Tibial artery (tissue), 4 donors: ENCODE results near the gene LZTR1.

Source experiments
- DNase-seq, 2 donors: peaks; one replicate each; pipeline ENCODE4 v3.0.0-alpha.2; 2019
- H3K27ac ChIP-seq, 2 donors: fragments of 200-600 bp; sonication (generic) in 1 of 2; 1 replicate in 1 of 2; 2 replicates in 1 of 2; pipeline ENCODE4 v1.5.1; 2018 to 2019; ENCODE audit warnings: mild to moderate bottlenecking in 1 of 2
- H3K27me3 ChIP-seq, 2 donors: fragments of 200-600 bp; sonication (generic) in 1 of 2; one replicate each; pipeline versions ENCODE4 v1.5.1 to v1.6.0; 2016 to 2019
- H3K36me3 ChIP-seq, 3 donors: fragments of 200-600 bp; sonication (generic) in 2 of 3; one replicate each; pipeline ENCODE4 v1.5.1; 2016 to 2019; ENCODE audit warnings: mild to moderate bottlenecking in 2 of 3
- H3K4me1 ChIP-seq, 4 donors: fragments of 200-600 bp; sonication (generic) in 2 of 4; 1 replicate in 3 of 4; 2 replicates in 1 of 4; pipeline ENCODE4 v1.5.1; 2016 to 2019
- H3K4me3 ChIP-seq, 2 donors: fragments of 200-600 bp; sonication (generic) in 1 of 2; 1 replicate in 1 of 2; 2 replicates in 1 of 2; pipeline ENCODE4 v1.5.1; 2018 to 2019; ENCODE audit warnings: mild to moderate bottlenecking in 2 of 2
- H3K9me3 ChIP-seq, 3 donors: fragments of 200-600 bp; sonication (generic) in 1 of 3; one replicate each; pipeline ENCODE4 v1.5.1; 2016 to 2019
- intact Hi-C: fragments of 100-400 bp; cut with DNase I; formaldehyde crosslinking; loops from one replicate; pipeline ENCODE4 v1.15.0; 2023; ENCODE audit warnings: low total_unique reads
- TF ChIP-seq, protein P1 (sequence below), 2 experiments: fragments of 200-600 bp in 1 of 2; fragments of 450-650 bp in 1 of 2; IDR thresholded peaks; one replicate each; pipeline ENCODE4 v1.5.1; 2017 to 2019; ENCODE audit warnings: antibody characterized with exemption in 2 of 2, mild to moderate bottlenecking in 1 of 2, moderate library complexity in 1 of 2

The LZTR1 gene

DNA sequence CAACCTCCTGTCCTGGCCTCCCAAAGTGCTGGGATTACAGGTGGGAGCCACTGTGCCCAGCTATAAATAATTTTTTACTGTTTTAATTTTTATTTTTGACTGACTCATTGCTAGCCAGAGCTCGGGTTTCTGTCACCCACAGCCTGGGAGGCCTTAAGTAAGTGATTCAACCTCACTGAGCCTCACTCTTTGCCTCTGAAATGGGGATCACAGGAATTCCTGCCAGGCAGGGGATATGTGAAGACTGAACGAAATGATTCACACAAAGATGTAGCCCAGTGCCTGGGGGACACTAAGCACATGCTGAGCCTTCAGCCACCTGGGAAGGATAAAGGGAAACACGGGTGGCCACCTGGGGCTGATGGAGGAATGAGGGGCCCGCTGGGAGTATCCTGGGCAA is 59.8 kb downstream of the LZTR1 start:
- no peaks in the 10 kb centered on the region for H3K36me3 ChIP-seq
- DNase-seq = no peak
- no peak overlapping the region for H3K27ac ChIP-seq
- H3K4me3 ChIP-seq = no peak overlapping the region
- TF ChIP-seq, protein P1, sequence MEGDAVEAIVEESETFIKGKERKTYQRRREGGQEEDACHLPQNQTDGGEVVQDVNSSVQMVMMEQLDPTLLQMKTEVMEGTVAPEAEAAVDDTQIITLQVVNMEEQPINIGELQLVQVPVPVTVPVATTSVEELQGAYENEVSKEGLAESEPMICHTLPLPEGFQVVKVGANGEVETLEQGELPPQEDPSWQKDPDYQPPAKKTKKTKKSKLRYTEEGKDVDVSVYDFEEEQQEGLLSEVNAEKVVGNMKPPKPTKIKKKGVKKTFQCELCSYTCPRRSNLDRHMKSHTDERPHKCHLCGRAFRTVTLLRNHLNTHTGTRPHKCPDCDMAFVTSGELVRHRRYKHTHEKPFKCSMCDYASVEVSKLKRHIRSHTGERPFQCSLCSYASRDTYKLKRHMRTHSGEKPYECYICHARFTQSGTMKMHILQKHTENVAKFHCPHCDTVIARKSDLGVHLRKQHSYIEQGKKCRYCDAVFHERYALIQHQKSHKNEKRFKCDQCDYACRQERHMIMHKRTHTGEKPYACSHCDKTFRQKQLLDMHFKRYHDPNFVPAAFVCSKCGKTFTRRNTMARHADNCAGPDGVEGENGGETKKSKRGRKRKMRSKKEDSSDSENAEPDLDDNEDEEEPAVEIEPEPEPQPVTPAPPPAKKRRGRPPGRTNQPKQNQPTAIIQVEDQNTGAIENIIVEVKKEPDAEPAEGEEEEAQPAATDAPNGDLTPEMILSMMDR (IDR thresholded peaks at IDR 0.05) = no peak
- no peaks in the 10 kb centered on the region for H3K9me3 ChIP-seq
- H3K4me1 ChIP-seq = peaks cover 0 to 46% (median 19%) of the 10 kb centered on the region in 4 donors
- no peaks in the 10 kb centered on the region for H3K27me3 ChIP-seq
- intact Hi-C loops = no loop called here

DNA sequence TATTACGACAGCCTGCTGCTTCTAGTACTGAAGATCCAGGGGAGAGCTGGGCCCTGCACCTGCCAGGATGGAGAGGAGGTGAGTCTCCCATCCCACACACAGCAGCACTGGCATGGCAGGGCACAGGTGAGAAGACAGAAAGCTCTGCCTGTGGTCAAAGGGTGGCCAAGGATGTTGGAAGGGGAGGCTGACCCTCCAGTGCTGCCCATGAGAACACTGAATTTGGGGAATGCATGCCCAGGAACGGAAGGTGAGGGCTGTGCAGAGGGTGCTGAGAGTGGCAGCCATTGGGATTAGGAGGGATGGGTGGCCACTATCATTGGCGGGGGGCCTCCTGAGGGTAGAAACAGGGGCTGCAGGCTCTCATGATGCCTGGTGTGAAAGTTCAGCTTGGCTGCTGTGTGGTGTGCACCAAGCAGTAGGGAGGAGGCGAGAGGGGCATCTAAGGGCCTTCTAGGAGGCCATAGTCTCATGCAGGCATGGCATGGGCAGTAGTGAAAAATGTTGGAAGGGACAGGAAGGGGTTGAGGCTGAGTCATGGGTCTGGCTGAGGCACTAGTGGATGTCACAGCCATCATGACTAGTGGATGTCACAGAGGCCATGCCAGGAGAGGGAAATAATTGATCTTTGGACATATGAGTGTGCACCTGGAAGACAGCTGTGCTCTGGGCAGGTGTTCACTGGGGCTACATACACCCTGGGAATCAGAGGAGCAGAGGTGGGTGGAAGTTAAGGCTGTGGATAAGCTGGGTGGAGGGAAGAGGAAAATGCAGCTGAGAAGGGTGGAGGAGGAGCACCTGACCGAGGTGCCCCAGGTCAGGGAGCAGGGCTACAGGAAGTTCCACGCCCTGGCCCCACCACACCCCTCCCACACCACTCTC is 61.1 kb downstream of the LZTR1 start:
- no peaks in the 10 kb centered on the region for H3K27me3 ChIP-seq
- no peaks in the 10 kb centered on the region for H3K9me3 ChIP-seq
- H3K36me3 ChIP-seq = no peaks in the 10 kb centered on the region
- DNase-seq = no peak
- intact Hi-C loops = no loop called here
- no peak overlapping the region for H3K27ac ChIP-seq
- TF ChIP-seq, protein P1 (IDR thresholded peaks at IDR 0.05) = no peak
- H3K4me3 ChIP-seq = no peak overlapping the region
- H3K4me1 ChIP-seq = peaks cover 0 to 34% (median 19%) of the 10 kb centered on the region in 4 donors

DNA sequence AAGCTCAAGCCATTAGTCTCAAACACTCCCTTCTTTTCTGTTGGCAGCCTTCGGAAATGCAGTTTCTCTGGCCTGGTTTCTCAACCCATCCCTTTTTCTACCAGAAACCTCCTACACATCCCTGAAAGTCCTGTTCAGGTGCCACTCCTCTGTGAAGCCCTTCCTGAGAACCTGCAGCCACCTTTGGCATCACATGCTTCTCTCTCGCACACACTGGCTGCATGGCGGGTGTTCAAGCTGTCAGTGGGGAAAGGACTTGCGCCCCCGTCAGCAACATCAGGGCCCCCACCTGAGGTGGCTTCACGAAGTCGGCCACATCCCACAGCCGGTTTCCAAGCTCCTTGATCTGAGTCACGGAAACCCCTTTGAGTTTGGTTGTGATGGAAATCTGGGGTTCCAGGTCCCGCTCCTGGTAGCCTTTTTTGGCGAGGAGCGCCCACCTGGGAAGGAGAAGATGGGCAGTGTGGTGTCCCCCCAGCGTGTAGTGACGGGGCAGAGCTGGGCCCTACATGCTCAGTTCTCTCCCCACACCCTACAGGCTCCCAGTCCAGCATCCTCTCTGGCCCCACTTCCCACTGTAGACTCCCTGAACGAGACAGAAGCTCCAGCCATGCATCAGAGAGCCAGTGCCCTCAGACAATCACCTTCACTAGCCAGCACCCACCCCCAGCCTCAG is 61.9 kb downstream of the LZTR1 start:
- TF ChIP-seq, protein P1 (IDR thresholded peaks at IDR 0.05) = no peak
- Histone ChIP-seq H3K4me1 (peaks cover 0 to 27% (median 19%) of the 10 kb centered on the region in 4 donors), H3K36me3 (no peaks in the 10 kb centered on the region), H3K27me3 (no peaks in the 10 kb centered on the region), H3K27ac (peak overlapping the region in 1 of 2 donors; percentile 23), H3K9me3 (no peaks in the 10 kb centered on the region), H3K4me3 (peak overlapping the region in 1 of 2 donors; percentile 43)
- DNase-seq = no peak
- intact Hi-C loops = no loop called here

DNA sequence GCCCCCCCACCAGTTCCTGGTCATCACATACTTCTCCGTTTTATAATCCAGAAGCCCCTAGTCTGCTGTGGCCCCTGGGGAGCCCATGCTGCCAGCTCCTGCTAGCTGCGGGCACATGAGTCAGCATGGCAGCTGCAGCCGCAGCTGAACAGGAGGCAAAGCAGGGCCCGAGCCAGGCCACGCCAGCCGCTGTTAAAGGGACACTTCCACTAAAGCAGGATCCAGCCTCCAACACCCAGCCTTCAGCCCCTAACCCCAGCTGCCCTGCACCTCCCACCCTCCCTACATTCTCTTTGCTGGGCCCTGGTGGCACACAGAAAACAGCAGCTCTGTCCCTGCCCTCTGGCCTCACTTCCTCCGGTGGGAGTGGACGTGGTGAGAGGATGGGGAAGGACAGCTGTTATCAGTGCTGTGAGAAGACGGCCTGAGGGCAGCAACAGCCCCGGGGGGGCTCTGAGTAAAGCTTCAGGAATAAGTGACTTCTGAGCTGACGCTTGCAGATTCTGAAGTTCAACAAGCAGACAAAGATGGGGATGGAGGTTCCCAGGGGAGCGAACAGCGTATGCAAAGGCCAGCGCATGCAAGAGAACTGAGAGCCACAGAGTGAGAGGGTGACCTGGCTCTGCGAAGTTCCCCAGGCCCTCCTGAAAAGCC is 63.0 kb downstream of the LZTR1 start:
- intact Hi-C loops = loop anchor here (5.0 kb wide), 1 partner anchor 1722 kb away; no protein-coding TSS in a partner anchor
- peak in 1 of 2 donors; percentile 78 for DNase-seq
- Histone ChIP-seq H3K4me1 (peaks cover 0 to 26% (median 19%) of the 10 kb centered on the region in 4 donors), H3K27me3 (no peaks in the 10 kb centered on the region), H3K9me3 (no peaks in the 10 kb centered on the region), H3K4me3 (peak overlapping the region; percentile 42 to 43), H3K27ac (peak overlapping the region in 1 of 2 donors; percentile 23), H3K36me3 (no peaks in the 10 kb centered on the region)
- TF ChIP-seq, protein P1 (IDR thresholded peaks at IDR 0.05) = no peak

DNA sequence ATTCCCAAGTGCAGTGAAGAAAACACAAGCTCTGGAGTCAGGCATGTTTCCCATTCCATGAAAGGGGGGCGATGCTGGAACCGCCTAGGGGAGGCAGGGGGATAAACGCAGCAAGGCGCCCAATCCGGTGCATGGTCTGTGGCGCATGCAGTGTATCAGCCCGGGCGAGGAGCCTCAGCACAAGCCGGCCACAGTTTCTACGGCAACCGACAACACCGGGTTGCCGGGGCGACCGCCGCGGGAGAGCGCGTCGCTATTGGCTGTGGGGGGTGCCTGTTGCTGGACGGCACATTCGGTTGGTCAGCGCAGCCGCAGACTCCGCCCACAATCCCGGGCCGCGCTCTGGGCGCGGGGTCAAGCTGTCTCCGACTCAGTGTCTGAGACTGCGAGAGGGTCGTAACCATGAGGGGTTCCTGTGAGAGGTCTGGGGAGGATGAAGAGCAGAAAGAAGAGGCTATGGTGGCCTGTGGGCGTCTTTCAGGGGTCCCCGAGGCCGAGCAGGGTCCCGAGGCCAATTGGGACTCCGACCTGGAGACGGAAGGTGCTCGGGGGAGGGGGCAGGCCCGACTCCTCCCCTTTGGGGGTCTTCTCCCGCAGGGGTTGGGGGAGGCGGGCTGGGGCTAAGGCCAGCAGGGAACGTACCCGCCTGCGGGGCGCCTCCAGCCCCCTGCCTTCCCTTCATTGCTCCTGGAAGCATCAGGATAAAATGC is 63.6 kb downstream of the LZTR1 start, which contains the start of gene LRRC74B:
LRRC74B (plus strand) TSS at position 362 of the 710 bp plus-strand sequence; CDS start at position 403, 41 bp downstream.
- H3K4me3 ChIP-seq = peak within 1 kb of the TSS; percentile 42 to 43
- H3K9me3 ChIP-seq = no peaks in the 10 kb centered on the region
- H3K27me3 ChIP-seq = no peaks in the 10 kb centered on the region
- TF ChIP-seq, protein P1 (IDR thresholded peaks at IDR 0.05) = no peak
- H3K27ac ChIP-seq = peak within 1 kb of the TSS in 1 of 2 donors; percentile 23
- intact Hi-C loops = loop anchor here (5.0 kb wide), 1 partner anchor 1722 kb away; no protein-coding TSS in a partner anchor
- DNase-seq = peak; percentile 78 to 90
- peaks cover 0 to 26% (median 19%) of the 10 kb centered on the region in 4 donors for H3K4me1 ChIP-seq
- H3K36me3 ChIP-seq = no peaks in the 10 kb centered on the region
